Measurements from ENCODE around the gene COPZ1. TPM values are rescaled to one million over a fixed set of nuclear protein-coding genes. Genes with fewer than 3 reads are reported as not detected.

COPZ1 gene
- total RNA-seq, 2 experiments from 2014 or later = 93.1 to 94.6 TPM

DNA sequence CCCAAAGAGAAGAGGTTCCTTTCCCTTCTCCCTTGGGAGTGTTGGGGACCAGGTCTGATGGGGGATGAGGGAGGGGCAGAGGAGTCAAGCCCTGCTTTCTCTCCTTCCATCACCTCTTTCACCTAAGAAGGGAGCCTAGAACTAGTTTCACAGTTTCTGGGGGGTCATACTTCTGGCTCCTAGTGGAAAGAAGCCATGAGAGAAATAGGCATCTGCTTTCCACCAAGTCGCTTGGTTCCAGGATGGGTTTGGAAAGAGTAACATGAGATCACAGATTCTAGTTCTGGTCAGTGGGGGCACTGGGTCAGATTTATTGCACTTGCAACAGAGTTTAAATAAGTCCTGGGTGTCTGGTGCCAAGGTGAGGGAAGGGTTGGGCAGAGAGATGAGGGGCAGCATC is 70.1 kb downstream of the COPZ1 start:
- POLR2A ChIA-PET = no interaction called here
- no peak for ATAC-seq (ENCODE audit: low read depth)
- no peaks in the 10 kb centered on the region for H3K9me3 Mint-ChIP-seq
- H3K27ac Mint-ChIP-seq = no peak overlapping the region
- DNase-seq = no peak
- H3K4me1 Mint-ChIP-seq = peaks cover 33% of the 10 kb centered on the region
- H3K27me3 Mint-ChIP-seq = no peaks in the 10 kb centered on the region
- H3K4me3 Mint-ChIP-seq = no peak overlapping the region
- peaks cover 24% of the 10 kb centered on the region for H3K36me3 Mint-ChIP-seq

GRCh38 chr12:54395545-54395944 is 70.6 kb downstream of the COPZ1 start:
- H3K36me3 Mint-ChIP-seq = peaks cover 24% of the 10 kb centered on the region

GRCh38 chr12:54397157-54397556 is 72.2 kb downstream of the COPZ1 start:
- no peak for DNase-seq
- Mint-ChIP-seq H3K36me3 (peaks cover 27% of the 10 kb centered on the region), H3K27me3 (no peaks in the 10 kb centered on the region), H3K27ac (peak overlapping the region; percentile 45), H3K4me1 (peaks cover 26% of the 10 kb centered on the region), H3K4me3 (no peak overlapping the region), H3K9me3 (no peaks in the 10 kb centered on the region)
- POLR2A ChIA-PET = interaction anchor here (1.5 kb wide), 1 partner anchor 16 kb away, joined by 3 read pairs; no protein-coding TSS in a partner anchor
- no peak for ATAC-seq (ENCODE audit: low read depth)

More at GRCh38 chr12:54395545-54395944, 70.6 kb downstream of the COPZ1 start:
- DNase-seq = no peak
- ATAC-seq (ENCODE audit: low read depth) = no peak
- H3K27me3 Mint-ChIP-seq = no peaks in the 10 kb centered on the region
- H3K4me1 Mint-ChIP-seq = peaks cover 33% of the 10 kb centered on the region
- H3K4me3 Mint-ChIP-seq = no peak overlapping the region
- no peaks in the 10 kb centered on the region for H3K9me3 Mint-ChIP-seq
- H3K27ac Mint-ChIP-seq = no peak overlapping the region
- POLR2A ChIA-PET = interaction anchor here (1.5 kb wide), 1 partner anchor 15 kb away, joined by 3 read pairs; no protein-coding TSS in a partner anchor

DNA sequence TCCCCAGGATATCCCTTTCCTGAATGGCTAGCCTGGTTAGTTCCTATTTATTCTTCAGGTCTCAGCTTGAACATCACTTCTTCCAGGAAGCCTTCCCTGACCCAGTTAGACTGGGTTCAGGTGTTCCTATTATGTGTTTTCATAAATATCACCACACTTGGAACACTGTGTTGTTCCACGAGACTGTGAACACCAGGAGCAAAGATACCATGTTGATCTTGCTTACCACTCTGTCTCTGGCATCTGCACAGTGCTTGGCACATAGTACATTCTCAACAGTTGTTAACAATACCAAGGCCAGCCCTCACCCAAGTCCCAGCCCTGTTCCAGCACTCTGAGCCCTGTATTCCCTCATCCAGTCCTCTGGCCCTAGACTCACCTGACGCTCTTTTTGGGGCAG is 73.3 kb downstream of the COPZ1 start:
- ATAC-seq (ENCODE audit: low read depth) = no peak
- peaks cover 30% of the 10 kb centered on the region for H3K36me3 Mint-ChIP-seq
- H3K9me3 Mint-ChIP-seq = no peaks in the 10 kb centered on the region
- no peak overlapping the region for H3K27ac Mint-ChIP-seq
- no peak overlapping the region for H3K4me3 Mint-ChIP-seq
- H3K4me1 Mint-ChIP-seq = peaks cover 22% of the 10 kb centered on the region
- no peaks in the 10 kb centered on the region for H3K27me3 Mint-ChIP-seq
- no peak for DNase-seq
- POLR2A ChIA-PET = no interaction called here

- Mint-ChIP-seq H3K36me3 (peaks cover 30% of the 10 kb centered on the region), H3K27ac (no peak overlapping the region), H3K4me3 (no peak overlapping the region), H3K27me3 (no peaks in the 10 kb centered on the region), H3K9me3 (no peaks in the 10 kb centered on the region), H3K4me1 (peaks cover 15% of the 10 kb centered on the region)
- peak; percentile 89 for ATAC-seq (ENCODE audit: low read depth)
- POLR2A ChIA-PET = interaction anchor here (0.6 to 2.1 kb wide), 8 partner anchors 10 to 120 kb away, joined by 3 to 15 read pairs (median 4); partner anchors contain the start of gene ITGA5
- DNase-seq = peak; percentile 86
These were observed 74.3 kb downstream of the COPZ1 start for GRCh38 chr12:54398995-54399793.

GRCh38 chr12:54401119-54401518 is 76.2 kb downstream of the COPZ1 start:
- Mint-ChIP-seq H3K4me3 (no peak overlapping the region), H3K27ac (no peak overlapping the region), H3K9me3 (no peaks in the 10 kb centered on the region), H3K27me3 (no peaks in the 10 kb centered on the region), H3K36me3 (peaks cover 37% of the 10 kb centered on the region), H3K4me1 (peaks cover 7% of the 10 kb centered on the region)
- DNase-seq = no peak
- ATAC-seq (ENCODE audit: low read depth) = no peak
- POLR2A ChIA-PET = no interaction called here

Small RNA genes lying within 50 kb of the gene (microRNA-seq; reads per million reads assigned to microRNA genes)
- gene MIR148B = 153 reads per million, percentile 61 among the genes with 10 or more reads in this experiment

Other genes starting within 250 kb of the COPZ1 start
- 10 to 100 TPM; 23.9 to 24.4 TPM for gene SMUG1, start 136.1 kb upstream of the COPZ1 start, total RNA-seq
- gene CBX5, start 45.0 kb upstream of the COPZ1 start, total RNA-seq = 100 to 1,000 TPM; 113 TPM
- gene HNRNPA1, start 44.4 kb upstream of the COPZ1 start, total RNA-seq = 1,000 to 10,000 TPM; 1,247 to 1,279 TPM
- not detected for gene NFE2, start 24.1 kb upstream of the COPZ1 start, total RNA-seq
- gene GPR84, start 39.4 kb downstream of the COPZ1 start, total RNA-seq = under 1 TPM; 0.39 to 0.65 TPM
- 1 to 10 TPM; 1.4 to 2.0 TPM for gene ZNF385A, start 59.6 kb downstream of the COPZ1 start, total RNA-seq
- 10 to 100 TPM; 84.5 to 90.6 TPM for gene ITGA5, start 94.1 kb downstream of the COPZ1 start, total RNA-seq
- 1 to 10 TPM; 7.4 to 9.3 TPM for gene GTSF1, start 148.5 kb downstream of the COPZ1 start, total RNA-seq
- 100 to 1,000 TPM; 148 to 149 TPM for gene NCKAP1L, start 172.6 kb downstream of the COPZ1 start, total RNA-seq
- 10 to 100 TPM; 19.6 to 20.5 TPM for gene PDE1B, start 224.5 kb downstream of the COPZ1 start, total RNA-seq